MV-4-11 (cell line): ENCODE data around the gene EPHB2.
A peak's percentile ranks its signal among the peaks of the same experiment; 100 is the strongest.
"Not testable (repeated sequence)": the region's sequence is repeated elsewhere in the genome, so short reads cannot be mapped to it uniquely, and the experiment has no call there.

Experiments used
- DNase-seq: peaks from one replicate; lab custom pipeline; 2025; lab: John Stamatoyannopoulos, UW

Gene EPHB2

DNA sequence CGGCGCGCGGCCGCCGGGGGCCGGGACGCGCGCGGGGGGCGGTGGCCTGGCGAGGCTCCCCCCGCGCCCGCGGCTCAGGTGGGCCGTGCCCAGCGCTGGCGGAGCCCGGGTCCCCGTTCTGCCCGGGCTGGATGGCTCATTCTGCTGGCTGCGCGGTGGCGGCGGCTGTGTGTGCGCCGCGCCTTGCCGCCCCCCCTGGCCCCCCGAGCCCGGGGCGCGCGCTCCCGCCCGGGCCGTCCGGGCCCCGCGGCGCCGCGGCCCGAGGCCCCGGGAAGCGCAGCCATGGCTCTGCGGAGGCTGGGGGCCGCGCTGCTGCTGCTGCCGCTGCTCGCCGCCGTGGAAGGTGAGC lies at the start of gene EPHB2:
TSS of gene EPHB2 (plus strand) at position 139 of the 349 bp plus-strand sequence. CDS start at position 283, 144 bp downstream.
- DNase-seq, result no peak

DNA sequence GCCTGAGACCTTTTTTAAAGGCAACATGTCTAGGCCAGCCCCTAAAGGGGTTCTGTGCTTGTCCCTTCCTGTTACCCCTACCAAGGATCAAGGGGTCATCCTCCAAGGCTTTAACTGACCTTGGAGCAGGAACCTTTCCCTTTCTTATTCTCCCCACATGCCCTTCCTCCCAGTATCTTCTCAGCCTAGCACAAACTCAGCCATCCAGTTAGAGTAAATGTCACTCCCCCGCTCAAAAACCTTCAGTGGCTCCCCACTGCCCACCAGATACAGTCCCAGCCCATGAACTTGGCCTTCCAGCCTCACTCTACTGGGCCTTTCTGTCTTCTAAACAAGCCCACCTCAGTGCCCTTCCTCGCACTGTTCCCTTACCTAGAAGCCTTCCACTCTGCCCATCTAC lies 48.8 kb upstream of the EPHB2 start:
- no peak for DNase-seq

DNA sequence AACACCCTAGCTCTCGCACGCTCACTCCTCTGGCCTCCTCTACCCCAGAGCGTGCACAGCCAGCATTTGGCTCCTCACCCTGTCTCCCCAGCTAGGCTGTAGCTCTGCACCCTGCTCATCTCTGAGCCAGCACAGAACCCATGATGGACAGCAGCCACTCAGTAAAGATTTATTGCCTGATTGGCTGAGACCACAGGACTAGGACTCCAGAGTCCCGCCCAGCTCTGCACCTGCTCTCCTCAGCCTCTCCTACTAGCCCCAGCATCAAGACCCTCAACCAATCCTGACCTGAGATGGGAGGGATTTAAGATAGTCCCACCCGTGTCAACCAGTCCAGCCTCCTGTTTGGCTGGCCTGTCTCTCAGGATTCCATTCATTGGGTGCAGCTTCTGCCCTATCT lies 48.3 kb upstream of the EPHB2 start:
- no peak for DNase-seq

DNA sequence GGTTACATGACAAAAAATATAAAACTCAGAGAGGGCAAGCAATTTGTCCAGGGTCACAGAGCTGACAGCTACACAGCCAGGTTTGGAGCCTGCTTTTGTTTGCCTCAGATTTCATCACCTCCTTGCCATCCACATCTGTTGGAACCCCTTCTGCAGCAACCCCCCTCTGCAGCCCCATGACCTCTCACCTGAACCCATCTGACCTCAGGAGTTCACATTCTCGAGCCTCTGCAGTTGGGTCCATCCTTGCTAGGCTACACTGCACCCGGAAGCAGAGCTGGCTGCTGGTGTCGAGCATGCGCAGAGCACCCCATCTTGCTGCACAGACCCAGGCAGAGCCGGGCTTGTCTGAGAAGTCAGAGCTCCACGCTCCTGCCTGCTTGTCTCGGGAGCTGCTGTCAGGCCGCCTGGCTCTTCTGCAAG lies 47.6 kb upstream of the EPHB2 start:
- no peak for DNase-seq

DNA sequence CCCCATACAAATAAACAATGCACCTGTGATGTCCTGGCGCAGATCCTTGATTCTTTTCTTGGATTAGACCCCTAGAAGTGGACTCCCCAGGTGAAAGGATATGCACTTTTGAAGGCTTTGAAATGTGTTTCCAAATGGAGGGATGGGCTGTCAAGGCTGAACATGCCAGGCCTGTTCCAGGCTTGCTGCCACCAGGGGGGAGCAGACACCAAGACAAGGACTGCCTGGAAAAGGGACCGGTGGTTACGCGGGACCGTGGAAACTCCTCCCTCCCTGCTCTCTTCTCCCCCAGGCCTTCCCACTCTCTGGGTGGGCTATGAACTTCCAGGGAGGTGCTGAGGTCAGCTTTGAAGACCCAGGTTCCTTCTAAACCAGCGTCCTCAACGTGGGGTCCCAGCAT lies 44.9 kb upstream of the EPHB2 start:
- no peak for DNase-seq

DNA sequence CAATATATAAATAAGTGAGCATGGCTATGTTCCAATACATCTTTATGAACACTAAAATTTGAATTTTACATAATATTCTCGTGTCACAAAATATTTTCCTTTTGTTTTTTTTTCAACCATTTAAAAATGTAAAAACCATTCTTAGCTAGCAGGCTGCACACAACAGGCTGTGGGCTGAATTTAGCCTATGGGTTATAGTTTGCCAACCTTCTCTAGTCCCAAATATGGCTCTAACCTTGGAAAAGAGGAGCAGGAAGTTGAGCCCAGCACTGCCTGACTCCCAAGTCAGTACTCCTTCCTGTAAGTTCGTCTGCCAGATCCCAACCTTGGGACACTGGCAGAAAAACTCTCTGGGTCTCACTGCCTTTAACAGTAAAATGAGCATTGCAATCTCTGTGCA lies 44.2 kb upstream of the EPHB2 start:
- DNase-seq, result no peak

DNA sequence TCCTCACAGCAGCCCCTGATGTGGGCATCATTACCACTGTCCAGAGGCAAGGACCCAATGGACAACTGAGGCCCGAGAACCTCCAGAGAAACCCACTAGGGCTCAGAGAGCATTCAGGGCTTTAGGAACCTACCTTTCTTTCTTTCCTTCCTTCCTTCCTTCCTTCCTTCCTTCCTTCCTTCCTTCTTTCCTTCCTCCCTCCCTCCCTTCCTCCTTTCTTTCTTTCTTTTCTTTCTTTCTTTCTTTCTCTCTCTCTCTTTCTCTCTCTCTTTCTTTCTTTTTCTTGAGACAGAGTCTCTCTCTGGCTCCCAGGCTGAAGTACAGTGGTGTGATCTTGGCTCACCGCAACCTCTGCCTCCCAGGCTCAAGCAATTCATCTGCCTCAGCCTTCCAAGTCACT lies 41.8 kb upstream of the EPHB2 start:
- not testable (repeated sequence) for DNase-seq

DNA sequence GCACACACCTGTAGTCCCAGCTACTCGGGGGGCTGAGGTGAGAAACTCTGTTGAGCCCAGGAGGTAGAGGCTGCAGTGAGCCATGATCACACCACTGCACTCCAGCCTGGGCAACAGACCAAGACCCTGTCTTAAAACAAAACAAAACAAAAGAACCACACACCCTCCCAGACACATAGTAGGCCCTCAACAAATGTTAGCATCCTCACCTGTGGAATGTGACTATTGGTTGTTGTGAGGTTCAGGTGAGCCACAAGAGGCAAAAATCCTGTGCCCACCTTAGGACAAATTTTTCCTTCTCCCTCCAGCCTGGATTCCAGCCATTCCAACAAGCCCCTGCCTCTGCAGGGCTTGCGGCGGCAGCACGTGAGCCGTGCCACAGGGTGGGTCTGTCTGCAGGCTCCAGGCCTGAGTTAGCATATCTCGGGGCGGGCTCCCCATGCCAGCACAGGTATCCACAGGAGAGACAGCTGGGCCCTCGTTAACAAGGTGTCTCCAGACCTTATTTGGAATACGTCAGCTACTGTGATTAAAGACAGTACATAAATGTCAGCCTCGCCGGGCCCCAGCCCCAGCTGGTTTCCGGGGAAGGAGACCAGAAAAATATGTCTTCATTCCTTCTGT lies 40.2 kb upstream of the EPHB2 start:
- DNase-seq, result no peak

DNA sequence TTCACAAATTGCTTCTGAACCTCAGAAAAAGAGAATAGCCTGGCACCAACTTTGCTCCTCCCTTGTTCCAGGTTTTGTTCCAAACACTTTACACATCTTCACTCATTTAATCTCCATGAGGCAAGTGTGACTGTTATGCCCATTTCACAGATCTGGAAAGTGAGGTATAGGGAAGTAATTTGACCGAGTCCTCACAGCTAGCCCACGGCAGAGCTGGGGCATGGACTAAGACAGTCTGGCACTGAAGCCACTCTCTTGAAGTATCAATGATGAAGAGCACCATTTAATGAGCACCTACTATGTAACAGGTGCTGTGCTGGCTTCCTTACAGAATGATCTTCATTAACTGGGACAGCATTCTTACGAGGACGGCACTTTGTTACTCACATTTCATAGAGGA lies 38.6 kb upstream of the EPHB2 start:
- no peak for DNase-seq

DNA sequence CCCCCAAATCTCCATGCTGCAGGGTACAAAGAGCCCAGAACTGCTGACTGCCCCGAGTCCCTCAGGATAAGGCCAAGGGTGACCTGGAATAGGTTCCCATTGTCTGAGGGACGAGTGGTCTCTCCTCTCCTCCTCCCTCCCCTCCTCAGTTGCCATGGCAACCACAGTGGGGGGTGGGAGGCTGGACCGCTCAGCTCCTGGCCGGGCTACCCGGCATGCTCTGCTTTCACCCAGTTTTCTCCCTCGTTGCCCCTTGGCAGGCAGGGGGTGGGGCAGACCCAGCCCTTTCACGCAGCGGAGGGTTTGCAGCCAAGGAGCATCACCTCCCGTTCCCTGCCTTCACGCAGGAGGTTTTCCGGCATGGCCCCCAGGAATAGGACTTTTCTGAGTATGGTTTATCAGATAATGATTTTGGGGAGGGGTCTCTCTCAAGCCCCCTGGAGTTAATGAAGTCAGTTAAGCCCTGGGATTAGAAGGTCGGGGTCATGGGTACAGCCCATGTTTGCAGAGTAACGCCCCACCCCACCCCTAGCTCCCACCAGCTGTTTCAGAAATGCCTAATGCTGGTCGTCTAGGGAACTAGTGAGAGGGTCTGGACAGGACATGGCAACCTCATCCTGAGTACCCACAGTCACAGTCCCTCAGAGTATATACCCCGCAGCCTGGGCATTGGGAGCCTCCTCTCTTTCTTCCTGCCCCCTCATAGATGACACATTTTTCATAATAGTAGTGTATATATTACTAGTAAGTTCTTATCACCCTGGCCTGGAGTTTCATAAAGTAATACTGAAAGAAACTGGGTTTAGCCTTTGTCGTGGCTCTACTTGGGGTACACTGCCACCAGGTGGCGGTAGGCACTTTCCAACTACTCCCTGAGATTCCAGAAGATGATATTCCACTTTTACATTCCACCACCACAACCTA lies 36.9 kb upstream of the EPHB2 start:
- DNase-seq, result no peak

DNA sequence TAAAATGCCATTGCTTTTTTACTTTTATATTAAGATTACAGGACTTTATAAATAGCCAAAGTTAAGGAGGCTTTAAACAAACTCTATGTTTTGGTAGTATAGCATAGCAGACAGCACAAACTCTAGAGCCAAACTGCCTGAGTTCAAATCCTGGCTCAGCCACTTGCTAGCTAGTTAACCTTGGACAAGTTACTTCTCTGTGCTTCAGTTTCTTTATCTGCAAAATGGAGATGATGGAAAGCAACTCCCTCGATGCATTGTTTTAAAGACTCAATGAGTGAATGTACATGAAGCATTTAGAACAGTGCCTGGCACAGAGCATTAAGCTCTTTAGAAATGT lies 36.3 kb upstream of the EPHB2 start:
- no peak for DNase-seq

DNA sequence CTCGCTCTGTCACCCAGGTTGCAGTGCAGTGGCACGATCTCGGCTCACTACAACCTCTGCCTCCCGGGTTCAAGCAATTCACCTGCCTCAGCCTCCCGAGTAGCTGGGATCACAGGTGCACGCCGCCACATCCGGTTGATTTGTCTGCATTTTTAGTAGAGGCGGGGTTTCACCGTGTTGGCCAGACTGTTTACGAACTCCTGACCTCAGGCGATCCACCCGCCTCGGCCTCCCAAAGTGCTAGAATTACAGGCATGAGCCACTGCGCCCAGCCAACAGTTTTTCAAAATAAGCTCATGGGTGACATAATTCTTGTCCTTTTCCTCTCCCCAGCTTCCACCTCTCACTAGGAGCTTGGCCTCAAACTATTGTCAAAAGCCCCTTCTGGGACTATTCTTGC lies 34.5 kb upstream of the EPHB2 start:
- not testable (repeated sequence) for DNase-seq

DNA sequence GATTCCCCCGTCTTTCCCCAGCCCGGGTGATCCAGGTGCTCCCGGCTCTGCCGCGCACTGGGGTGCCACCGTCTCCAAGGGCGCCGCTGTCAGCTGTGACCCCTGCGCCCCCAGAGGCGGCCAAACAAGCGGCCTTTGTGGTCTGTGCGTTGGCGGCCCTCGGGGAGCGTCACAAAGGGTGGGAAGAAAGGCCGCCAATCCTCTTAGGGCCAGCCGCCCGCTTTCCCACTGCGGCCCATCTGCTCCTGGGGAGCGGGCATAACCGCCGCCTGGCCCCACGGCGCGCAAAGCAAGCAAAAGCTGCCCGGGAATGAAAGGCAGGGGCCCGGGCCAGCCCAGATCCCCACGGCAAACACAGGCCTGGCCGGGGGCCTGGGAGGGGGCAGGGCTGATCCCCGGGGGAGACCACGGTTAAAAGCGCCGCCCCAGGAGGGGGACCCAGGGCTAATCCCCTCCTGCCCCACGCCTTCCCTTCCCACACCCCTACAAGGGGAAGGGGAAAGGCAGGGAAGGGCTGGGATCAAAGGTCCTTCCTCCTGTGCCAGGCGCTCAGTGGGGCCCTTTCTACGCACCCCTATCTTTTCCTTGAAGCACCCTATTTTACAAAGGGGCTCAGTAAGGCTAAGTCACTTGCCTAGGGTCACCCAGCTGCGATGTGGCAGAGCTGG lies 33.6 kb upstream of the EPHB2 start:
- DNase-seq, result no peak

DNA sequence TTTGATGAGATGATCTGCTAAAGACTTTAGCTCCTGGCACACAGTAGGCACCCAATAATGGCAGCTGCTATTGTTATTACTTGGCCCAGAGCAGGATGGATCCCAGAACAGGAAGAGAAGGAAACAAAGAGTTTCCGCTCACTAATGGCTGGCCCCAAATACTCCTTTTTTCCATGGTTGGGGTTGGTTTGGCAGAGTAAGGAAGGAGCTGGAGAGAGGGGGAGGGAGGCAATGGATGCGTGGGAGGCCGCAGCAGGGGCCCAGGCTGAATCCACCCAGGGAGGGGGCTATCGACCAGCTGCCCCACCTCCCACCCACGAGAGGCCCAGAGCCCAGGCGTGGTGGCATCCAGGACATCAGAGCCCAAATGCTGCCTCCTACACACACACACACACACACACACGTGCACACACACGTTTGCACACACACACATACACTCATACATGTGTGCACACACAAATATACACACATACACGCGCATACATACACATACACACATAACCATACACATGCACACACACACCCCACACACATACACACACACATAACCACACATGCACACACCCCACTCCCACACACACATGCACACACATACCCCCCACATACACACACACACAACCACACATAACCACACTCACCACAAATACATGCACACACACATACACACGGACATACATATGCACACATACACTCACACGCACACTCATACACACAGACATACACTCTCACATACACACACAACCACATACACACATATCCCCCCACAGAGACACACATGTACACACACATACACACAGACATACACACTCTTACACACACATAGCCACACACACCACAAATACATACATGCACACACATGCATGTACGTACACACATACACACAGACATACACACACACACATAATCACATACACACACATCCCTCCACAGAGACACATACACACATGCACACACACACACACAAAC lies 32.4 kb upstream of the EPHB2 start:
- DNase-seq, result no peak

DNA sequence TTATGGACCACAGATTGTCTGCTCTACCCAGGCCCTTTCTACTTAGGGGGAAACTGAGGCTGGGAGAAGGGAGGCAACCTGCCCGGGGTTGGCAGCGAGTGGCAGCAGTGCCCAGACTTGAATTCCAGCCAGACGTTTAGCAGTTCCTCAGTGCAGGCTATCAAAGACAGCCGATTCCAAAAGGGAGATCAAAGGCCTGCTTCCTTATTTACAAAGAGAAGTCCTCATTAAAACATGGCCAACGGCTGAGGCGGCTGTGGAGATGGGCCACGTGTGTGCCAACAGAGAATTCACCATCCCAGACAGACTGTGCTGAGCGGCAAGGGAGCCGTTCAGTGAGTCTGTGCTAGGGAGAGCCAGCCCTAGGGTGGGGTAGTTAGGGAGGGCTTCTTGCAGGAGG lies 29.9 kb upstream of the EPHB2 start:
- DNase-seq, result peak; percentile 8

DNA sequence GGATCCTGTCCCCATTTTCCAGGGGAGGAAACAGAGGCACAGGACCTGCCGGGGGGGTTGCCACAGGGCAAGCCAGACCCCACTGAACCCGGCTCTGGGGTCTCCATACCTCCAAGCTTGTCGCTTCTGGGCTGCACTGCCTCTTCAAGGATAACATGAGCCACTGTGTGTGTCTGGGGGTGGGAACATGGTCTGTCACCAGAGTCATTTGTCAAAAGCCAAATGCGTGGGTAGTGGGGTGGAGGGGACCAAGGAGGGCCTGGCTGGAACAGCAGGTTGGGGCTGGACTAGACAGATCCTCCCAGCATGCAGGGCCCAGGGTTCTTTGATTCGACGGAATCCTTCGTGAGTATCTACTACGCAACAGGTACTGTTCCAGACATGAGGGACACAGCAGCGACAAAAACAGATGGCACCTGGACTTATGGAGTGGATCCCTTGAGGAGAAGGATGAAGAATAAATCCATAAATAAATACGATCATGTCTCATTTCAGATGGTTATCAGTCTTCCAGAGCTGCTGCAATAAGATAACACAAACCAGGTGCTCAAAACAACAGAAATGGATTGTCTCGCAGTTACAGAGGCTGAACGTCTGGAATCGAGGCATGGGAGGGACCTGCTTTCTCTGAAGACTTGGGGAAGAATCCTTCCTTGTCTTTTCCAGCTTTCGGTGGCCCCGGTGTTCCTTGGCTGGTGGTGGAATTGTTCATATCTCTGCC lies 28.9 kb upstream of the EPHB2 start:
- DNase-seq, result no peak

DNA sequence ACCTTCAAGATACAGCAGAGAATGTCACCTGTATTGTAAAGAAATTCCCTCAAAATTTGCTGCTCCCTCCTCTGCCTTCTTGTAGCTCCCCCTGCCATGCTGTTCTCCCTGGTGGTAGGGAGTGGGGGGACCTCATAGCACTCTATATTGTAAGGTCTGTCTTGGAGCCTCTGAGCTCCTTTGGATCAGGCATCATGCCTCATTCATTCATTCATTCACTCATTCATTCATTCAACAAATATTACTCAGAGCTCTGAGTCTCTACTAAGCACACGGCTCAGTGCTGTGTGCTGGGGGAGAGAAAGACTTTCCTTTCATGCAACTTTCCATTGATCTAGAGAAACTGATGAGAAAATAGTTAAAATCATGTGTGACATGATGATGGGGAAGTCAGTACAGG lies 27.1 kb upstream of the EPHB2 start:
- DNase-seq, result no peak

DNA sequence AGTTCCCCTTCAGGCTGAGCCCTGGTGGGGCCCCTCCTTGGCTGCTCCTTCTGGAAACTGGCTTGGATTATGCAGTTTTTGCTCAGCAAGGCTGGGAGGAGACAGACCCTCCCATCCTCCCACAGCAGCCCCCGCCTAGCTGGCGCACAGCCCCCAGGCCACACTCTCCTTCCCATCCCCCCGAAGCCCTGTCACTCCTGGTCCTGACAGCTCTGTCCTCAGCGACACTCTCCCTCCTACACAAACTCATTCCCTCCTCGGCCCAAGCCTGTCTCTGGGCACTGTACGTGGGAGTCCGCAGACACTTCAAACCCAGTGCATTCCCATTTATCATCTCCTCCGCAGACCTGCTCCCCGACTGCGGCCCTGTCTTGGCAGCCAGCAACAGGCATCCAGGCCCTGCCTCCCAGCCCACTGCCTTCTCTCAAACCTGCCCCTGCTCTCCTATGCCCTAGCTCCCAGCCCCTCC lies 25.0 kb upstream of the EPHB2 start:
- no peak for DNase-seq

DNA sequence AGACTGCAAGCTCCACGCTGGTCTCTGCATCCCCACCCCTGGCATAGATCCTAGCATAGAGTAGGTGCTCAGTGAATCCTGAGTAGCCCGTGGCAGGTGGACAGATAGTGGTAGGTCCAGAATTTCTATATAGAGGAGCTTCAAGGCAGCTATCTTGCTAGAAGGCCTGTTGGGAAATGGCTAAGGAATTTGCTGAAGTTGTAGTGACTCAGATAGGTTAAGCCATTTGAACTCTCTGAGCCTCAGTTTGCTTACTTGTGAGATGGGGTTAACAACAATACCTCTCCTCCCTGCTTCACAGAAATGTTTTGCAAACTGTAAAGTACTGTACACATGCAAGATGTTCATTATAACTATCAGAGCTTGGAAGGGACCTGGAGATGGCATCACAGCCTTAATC lies 23.4 kb upstream of the EPHB2 start:
- DNase-seq, result no peak

DNA sequence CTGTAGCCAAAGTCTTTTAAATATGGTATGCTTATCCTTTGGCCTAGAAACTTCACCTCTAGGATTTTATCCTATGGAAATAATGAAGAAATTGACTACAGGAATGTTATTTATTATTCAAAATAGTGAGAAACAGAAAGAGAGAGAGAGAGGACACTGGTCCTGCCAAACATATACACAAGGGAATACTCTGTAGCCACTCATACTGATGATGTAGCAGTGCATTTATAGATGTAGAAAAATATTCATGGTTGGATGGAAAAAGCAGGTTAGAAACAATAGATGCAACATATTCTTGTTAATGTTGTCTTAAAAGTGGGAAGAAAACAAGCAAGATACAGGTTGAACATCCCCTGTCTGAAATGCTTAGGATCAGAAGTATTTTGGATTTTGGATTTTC lies 22.2 kb upstream of the EPHB2 start:
- DNase-seq, result no peak

DNA sequence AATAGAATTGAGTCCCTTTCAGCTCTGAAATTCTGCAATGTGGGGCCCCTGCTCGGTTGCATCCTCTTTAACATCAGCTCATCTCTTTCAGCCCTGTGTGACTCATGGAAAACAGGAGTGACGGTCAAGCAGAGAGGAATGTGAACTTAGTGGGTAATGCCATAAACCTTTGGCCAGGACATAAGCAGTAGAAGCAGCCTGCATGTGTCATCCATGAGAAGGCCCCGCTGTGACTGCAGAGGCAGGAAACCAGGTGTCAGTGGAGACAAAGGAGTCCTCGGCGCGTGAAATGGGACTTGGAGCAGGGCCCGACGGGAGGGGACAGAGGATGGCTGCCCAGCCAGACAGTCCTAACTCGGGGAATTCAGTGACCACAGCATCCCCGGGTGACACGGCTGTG lies 21.1 kb upstream of the EPHB2 start:
- no peak for DNase-seq
